GM04503 (cell line): ENCODE data around the gene CALD1.

Experiments
- DNase-seq: peaks from one replicate; pipeline ENCODE4 v3.0.0-alpha.2; 2012; ENCODE audit warnings: low read depth

Gene CALD1

DNA sequence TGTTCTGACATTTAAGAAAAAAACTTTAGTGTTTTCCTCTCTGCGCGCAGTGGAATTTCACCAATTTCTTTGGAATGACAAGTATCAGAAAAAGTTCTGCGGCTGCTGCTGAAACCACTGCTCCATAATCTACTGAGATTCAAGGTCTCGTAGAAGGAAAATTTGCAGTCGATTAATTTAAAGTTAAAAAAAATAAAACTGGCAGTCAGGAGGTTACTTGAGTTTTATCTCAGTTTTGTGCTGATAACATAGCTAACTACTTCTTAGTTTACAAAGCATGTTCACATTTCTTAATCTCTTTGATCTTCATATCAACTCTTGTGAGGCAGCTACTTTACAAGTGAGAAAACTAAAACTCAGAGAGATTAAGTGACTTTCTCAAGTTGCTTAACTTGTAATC, 18.2 kb upstream of the CALD1 start:
- DNase-seq, result no peak

DNA sequence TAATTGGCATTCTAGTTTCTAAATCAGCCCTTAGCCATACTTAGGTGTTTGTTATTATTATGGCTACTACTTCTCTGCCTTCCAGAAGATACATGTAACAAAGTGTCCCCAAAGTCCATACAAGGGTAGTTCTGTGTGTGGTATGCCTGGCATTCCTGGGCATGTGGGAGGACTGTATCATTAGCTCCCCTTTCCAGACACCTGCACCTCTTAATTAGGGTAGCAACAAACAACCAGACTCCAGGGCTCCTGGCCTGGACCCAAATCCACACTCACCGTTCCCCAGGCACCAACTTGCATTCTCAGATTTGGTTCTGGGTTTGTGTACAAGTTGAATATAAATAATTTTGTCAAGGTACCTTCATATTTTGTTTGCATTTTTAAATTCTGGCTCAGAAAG, 15.5 kb upstream of the CALD1 start:
- DNase-seq, result no peak

DNA sequence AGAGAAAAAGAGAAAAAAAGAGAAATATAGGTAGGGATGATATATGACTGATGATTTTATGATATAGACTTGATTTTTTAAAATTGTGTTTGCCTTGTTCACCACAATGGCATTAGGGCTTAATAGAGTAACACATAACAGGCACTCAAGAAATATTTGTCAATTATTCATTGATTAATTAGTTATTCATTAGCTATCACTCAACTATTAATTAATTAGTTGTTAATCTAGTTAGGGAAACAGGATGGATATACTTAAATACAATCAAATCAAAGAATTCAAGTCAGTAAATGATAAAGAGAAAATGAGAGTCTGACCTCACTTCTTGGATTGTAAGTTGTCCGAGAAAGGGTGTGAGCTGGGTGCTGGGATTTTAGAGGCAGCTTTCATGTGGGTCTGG, 15.1 kb upstream of the CALD1 start:
- DNase-seq, result no peak

DNA sequence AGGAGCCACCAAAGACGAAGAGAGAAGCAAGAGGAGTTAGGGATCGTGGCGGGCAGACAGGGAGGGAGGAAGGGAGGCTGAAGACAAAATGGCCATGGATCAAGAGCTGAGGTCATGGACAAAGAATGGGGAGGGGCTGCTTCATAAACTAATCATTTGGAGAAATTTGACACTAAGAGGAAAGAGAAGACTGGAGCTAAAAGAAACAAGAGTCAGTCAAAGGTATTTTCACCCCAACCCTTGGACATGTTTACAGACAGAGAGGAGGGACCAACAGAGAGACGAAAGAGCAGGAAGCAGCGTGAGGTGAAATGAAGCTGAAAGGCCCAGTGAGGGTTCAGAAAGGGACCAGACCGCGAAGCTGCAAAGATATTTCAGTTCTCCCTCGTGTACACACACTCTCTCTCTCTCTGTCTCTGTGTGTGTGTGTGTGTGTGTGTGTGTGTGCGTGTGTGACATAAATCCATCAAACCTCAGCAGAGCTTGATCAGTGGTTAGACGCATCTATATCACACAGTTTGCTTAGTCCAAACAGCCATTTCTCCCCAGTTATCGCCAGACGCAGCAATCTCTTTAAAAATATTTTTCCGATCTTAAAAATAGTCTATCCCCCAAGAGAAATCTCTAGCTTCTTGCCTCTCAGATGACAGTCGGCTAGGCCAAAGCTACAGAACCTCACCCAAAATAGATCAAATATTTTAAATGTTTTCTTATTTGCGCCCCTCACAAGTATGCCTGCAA, 12.5 kb upstream of the CALD1 start:
- DNase-seq, result no peak

- DNase-seq, result no peak
Measured at GRCh38 chr7:134767520-134768168, 11.8 kb upstream of the CALD1 start.

DNA sequence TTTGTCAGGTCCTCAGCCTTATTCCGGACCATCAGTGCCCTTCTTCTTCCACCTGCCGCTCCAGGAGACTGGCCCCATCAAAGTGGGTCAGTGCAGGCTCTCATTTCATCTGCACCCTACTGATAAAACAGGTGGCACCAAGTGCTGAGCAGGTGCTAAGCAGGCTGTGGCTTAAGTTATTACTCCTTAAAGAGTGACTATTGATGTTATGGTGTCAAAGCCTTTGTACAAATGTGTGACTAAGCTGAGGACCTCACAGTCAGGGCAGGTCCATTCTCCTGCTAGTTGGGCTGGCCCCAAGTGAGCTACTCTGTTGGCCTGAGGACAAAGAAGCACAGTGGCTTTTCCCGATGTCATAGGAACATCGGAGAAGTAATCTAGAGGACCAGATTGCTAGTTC, 11.2 kb upstream of the CALD1 start:
- no peak for DNase-seq

DNA sequence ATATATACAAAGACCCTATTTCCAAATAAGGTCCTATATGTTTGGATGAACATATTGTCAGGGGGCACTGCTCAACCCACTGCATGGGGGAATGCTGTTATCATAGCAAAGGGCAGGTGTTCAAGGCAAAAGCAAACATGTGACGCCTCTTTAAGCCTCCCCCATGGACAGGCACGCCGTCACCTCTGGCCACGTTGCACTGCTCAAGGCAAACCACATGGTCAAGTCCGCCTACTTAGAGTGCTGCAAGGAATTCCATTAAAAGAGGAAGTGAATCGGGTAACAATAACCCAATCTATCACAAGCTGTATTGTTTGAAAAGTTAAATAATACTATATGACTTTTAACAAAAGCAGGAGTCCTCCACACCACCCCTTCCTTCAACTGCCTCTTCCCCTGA, 8.8 kb upstream of the CALD1 start:
- DNase-seq, result no peak

DNA sequence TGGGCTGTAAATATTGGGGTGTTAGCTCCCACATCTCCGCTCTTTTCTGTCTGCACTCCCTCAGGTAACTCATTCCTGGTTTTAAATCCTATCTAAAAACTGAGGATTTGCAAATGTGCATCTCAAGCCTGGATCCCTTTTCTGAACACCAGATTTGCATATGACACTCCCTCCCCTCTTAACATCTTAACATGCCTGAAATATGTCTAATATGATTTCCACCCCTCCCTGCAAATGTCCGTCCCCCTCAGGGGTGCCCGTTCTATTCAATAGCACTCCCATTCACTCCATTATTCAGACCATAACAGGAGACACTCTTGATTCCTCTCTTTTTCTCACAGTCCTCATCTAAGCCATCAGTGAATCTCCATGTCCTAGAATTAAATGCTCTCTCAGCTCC, 8.3 kb upstream of the CALD1 start:
- DNase-seq, result no peak

DNA sequence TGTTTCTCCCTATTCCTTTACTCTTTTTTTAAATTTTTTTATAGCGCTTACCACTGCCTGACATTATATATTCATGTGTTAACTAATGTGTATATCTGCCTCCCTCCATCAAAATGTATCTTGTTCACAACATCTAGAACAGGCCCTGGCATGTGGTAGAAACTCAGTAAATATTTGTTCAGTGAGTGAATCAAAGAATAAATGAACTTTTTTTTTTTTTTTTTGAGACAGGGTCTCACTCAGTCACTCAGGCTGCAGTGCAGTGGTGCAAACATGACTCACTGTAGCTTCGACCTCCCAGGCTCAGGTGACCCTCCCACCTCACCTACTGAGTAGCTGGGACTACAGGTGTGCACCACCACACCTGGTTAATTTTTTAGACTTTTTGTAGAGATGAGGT, 7.5 kb upstream of the CALD1 start:
- DNase-seq, result no peak

DNA sequence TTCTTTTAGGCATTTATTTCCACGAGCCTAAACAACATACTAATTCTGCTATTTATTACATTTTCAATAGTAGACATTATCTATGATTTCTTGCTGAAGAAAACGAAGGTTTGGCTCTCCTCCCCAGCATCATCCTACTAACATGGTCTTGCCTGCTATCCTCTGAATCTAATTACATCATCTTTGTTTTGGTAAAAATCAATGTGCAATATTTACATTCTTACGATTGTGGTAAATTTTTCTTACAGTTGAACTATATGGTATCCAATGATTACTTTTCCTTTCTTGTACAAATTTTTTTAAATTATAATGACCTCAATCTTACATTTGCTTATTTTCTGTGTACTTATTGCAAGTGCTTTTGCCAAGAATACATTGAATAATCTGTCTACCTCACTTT, 7.0 kb upstream of the CALD1 start:
- DNase-seq, result no peak

DNA sequence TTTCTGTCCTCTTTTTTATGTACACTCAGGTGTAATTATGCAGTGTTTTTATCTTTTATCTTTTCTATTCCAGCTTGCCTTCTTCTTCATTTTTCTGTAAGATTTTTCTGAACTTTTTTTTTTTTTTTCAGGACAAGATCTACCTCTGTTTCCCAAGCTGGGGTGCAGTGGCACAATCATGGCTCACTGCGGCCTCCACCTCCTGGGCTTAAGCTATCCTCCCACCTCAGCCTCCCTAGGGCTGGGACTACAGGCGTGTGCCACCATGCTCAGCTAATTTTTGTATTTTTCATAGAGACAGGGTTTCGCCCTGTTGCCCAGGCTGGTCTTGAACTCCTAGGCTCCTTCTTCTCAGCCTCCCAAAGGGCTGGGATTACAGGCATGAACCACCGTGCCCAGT, 6.3 kb upstream of the CALD1 start:
- no peak for DNase-seq

- DNase-seq, result no peak
Measured at GRCh38 chr7:134774119-134774518, 5.3 kb upstream of the CALD1 start.

- DNase-seq, result no peak
Measured at GRCh38 chr7:134777470-134777869, 2.0 kb upstream of the CALD1 start.

DNA sequence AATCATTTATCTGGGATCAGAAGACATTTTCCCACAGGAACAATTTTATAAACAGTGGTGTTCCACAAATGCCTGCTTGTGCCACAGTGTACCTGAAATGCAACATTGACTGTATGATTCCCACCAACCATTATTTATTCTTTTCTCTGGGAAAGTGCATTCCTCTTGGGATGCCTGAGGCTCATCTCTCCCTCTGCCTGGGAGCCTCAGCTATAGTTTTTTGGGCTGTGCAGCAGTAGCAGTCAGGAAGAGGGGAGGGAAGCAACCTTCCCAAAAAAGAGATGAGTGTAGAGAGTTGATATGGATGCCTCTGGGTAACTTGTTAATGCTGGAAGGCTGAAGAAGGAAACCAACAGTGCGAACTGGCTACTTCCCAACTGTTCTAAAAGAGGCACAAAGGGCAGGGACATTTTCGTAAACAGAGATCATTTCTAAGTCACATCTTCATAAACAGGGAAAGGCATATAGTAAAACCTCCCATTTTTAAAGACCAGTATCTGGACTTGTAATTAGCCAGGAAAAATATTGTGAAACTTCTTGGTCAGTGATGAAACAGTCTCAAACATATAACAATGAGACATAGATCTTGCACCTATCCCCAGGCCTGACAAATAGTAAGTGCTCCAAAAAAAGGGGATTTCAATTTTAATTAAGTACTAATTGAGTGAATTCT, 1.4 kb upstream of the CALD1 start:
- no peak for DNase-seq

DNA sequence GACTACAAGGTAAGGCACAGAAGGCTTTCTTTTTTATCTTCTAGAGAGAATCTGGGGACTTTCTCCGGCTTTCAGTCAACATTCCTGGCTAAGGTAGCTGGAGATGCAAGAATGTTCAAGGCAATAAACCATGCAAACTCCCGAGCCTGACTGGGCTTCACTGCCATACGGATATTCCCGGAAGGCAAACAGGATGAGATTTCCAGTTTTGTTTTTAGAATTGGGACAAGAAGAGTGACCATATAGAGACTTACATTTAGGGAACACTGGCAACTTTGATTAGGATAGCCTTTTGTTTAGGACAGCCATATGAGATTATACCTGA, 269 bp downstream of the CALD1 start:
- no peak for DNase-seq

DNA sequence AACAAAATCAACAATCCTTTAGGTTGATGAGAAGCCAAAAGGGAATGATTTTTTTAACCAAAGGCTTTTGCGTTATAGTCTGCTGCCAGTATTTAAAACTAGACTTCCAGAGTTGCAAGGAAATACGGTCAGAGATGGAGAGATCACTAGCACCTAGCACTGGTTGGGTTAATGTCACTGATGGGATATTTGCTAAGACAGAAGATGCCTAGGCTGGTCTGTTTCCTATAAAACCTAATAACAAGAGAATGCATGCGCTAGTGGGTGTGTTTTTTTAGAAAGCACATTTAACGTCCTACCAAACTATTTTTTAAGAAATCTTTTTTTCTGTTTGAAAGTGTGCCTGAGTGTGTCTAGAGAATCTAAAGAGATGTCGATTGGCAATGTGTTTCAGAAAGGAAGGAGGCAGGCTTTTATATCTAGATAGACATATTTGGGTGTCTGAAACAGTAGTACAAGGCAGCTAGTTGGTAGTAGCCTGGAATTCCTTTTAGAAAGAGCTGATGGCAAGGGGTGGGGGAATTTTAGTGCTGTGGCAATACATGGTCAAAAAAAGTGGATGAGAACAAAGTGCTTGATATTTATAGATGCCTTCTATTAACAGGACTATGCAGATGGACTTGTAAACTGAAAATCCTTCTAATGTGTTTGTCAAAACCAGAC, 863 bp downstream of the CALD1 start:
- no peak for DNase-seq

- DNase-seq, result no peak
Measured at GRCh38 chr7:134781171-134781570, 1.7 kb downstream of the CALD1 start.

GRCh38 chr7:134782121-134782623, 2.7 kb downstream of the CALD1 start:
- DNase-seq, result no peak

GRCh38 chr7:134783294-134784069, 4.0 kb downstream of the CALD1 start:
- no peak for DNase-seq

- DNase-seq, result no peak
Measured at GRCh38 chr7:134784251-134785049, 5.0 kb downstream of the CALD1 start.

DNA sequence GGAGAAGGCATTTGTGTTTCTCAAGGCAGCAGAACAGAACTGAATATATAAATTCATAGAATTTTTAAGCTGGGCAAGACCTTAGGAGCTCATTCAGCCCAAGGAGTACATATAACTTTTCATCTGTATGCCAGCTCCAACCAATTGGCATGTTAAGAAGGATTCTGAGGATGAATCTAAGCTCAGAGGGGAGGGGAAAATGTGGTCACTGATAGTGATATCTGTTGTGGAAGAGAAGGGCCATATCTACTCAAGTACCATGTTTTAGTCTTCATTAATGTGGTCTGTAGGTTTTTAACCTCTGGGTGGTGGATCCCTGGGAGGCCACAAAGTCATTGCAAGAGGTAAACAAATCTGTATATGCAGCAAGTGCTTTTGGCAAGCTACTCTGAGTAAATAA, 6.4 kb downstream of the CALD1 start:
- DNase-seq, result no peak
